Activated effector memory CD4-positive, alpha-beta T cell treated with Interleukin-2 at 50 U/mL for 16 hours (primary cell): ENCODE data around the gene OR11A1.

Experiments used
- DNase-seq: peaks from one replicate; pipeline ENCODE4 v3.0.0-alpha.2; 2020

The OR11A1 gene, protein sequence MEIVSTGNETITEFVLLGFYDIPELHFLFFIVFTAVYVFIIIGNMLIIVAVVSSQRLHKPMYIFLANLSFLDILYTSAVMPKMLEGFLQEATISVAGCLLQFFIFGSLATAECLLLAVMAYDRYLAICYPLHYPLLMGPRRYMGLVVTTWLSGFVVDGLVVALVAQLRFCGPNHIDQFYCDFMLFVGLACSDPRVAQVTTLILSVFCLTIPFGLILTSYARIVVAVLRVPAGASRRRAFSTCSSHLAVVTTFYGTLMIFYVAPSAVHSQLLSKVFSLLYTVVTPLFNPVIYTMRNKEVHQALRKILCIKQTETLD

GRCh38 chr6:29456971-29457370 lies at the start of gene OR11A1, which contains the start of gene OR2H1:
Gene OR11A1 (minus strand): TSS chr6:29457071. CDS start chr6:29427641, 29,430 bp downstream.
Gene OR2H1 (plus strand): TSS chr6:29457155. CDS start chr6:29461770, 4,615 bp downstream.
- DNase-seq = no peak

GRCh38 chr6:29506446-29507067 lies 49.7 kb upstream of the OR11A1 start:
- no peak for DNase-seq

DNA sequence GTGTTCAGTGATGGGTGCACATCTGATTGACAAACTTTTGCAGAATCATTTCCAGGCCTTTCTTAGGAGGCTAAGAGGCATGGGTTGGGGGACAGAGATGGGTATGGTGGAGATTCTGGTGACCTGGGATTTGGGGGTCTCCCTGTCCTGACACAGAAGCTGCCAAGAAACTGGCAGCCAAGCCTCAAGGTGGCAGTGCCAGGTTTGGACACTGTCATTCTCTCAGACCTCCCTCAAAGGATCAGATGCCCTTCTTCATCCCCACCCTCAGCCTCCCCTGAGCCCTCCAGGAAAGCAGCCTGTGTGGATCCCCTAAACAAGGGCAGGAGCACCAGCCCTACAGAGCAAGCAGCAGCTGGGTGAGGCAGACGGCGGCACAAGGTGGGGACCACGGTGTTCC lies 48.9 kb upstream of the OR11A1 start:
- no peak for DNase-seq

- no peak for DNase-seq
Observed at GRCh38 chr6:29504961-29505360, 48.1 kb upstream of the OR11A1 start.

DNA sequence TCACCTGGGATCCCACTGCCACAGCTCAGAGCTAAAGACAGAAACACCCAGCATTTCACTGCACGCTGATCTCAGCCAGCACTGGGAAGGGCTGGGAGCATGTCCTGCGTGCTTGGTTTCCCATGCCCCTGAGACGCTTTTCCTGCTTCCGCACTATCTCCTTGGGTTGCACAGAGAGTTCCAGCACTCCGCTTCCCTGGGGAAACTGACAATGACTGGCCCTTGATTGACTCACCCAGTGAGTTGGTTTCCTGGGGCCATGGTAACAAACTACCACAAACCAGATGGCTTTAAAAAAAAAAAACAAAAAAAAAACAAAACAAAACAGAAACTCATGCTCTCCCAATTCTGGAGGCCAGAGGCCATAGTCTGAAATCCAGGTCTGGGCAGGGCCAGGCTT lies 45.7 kb upstream of the OR11A1 start:
- no peak for DNase-seq

- DNase-seq = no peak
Observed at GRCh38 chr6:29502181-29502580, 45.3 kb upstream of the OR11A1 start.

DNA sequence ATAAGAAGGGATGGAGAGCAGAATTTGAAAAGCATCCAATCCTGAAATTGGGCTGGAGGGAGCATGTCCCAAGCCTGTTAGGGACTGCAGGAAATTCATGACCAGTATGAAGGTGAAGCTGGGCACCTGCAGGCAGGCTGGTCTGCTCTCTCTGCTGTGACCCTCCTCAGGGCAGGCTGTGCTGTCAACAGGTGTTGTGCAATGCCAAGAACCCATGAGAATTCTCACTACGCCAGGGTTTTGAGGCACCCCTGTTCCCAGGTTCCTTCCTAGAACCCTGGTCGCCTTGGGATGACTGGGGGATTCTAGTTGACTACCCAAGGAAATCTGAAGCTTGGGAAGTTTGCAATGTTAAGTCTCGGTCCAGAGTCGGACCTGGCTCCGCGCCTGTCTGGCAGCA lies 44.2 kb upstream of the OR11A1 start:
- DNase-seq = no peak

DNA sequence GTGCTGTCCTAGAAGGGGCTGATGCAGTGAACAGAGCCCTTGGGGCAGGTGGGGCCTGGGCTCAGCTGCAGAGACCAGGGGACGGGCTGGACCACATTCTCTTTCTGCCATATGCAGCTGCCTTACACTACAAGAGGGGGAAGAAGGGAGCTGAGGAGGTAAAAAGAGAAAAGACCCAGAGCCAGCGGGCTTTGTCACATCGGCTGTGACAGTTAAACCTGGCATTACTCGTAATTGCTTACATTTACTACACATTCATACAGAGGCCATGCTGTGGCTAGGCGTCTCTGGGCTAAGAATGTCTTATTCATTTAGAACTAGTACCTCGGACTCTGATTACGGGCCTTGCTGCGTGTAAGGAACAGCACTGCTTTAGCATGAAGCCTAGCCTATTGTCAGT lies 43.7 kb upstream of the OR11A1 start:
- DNase-seq = no peak

GRCh38 chr6:29499704-29500103 lies 42.8 kb upstream of the OR11A1 start:
- no peak for DNase-seq

DNA sequence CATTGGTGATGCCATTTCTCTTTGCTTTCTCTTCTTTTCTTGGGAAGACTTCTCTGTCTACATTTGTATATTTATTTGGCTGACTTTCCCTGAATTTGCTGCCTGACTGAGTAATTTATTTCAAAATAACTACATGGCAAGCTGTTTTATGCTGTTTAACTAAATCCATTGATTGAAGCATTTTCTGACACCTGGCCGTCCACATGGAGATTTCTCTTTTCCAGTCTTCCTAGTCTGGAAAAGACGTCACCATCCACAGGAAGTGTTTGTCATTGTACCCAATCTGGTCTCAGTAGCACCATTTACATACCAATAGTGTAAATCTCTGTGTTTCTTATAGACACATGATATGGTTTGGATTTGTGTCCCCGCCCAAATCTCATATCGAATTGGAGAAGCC lies 40.1 kb upstream of the OR11A1 start:
- DNase-seq = no peak

DNA sequence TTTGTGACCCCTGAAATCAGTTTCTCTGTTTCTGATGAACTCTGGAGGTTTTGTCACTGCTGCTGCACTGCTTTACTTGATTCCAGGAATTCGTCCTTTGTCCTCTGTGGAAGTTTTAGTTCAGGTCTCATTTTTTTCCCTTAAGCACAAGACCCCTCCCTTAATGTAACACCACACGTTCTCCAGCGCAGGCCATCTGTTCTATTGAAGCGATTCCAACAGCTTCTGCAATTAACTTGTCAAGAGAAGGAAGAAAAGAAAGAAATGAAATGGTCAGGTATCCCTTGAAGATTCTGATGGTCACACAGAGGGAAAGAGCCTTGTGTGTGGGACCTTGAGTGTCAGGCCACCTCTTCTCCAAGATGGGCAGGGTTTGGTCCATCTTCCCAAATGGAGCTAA lies 38.7 kb upstream of the OR11A1 start:
- DNase-seq = no peak

GRCh38 chr6:29494131-29494530 lies 37.3 kb upstream of the OR11A1 start:
- no peak for DNase-seq

GRCh38 chr6:29493261-29493660 lies 36.4 kb upstream of the OR11A1 start:
- no peak for DNase-seq

- DNase-seq = no peak
Observed at GRCh38 chr6:29491574-29491973, 34.7 kb upstream of the OR11A1 start.

DNA sequence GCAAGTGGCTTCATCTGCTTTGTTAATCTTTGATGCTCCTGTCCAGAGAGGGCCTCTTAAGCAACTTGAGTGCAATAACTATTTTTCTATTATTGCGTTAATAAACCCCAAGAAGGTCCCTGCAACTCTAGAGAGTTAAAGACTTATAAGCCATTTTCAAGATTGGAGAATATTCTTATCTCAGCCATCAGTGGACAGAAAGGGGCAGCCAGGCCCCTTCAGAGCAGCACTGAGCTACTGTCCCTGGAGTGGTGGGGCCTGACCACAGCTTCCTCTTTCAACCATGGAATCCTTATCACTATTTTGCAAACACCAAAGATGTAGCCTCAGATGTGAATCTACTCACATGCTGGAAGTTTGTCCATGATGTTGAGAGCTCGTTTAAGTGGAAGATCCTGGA lies 33.7 kb upstream of the OR11A1 start:
- DNase-seq = no peak

DNA sequence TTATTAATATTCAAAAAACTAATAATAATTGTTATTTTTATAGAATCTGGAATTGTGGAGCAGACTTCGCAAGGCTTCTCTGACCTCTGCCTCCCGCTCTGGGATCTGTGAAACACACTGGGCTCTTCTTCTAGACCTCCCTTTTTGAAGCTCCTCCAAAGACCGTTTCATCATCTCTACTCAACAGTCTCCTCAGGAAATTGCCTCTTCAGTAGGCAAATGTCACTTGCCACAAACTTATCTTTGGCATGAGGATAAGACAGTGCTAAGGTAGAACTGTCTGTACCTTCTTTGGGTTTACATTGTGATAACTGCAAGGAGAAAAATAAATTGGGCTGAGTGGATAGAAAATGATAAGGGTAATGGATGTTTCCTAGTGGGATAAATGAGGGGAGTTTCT lies 33.2 kb upstream of the OR11A1 start:
- no peak for DNase-seq

DNA sequence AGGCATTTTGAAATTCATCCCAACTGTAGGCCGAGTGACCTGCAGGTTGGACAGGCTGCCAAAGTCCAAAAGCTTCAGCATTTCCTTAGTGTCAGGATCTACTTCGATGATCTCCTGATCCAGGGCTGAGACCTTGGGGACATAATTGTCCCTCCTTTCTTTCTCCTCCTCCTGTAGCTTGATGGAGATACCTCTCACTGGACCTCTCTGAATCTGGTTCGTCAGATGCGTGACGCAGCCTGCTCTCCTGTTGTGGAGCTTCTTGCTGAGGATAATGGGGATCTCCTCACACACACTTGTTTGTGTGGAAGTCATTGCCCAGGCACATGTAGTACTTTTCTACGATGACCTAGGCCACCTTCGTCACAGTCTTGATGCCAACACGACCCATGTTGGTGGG lies 32.4 kb upstream of the OR11A1 start:
- DNase-seq = no peak

GRCh38 chr6:29488874-29489273 lies 32.0 kb upstream of the OR11A1 start:
- DNase-seq = no peak

- no peak for DNase-seq
Observed at GRCh38 chr6:29487660-29488059, 30.8 kb upstream of the OR11A1 start, which contains the start of gene MAS1L. Gene MAS1L (minus strand): TSS chr6:29487956. CDS start chr6:29487902, 54 bp downstream.

DNA sequence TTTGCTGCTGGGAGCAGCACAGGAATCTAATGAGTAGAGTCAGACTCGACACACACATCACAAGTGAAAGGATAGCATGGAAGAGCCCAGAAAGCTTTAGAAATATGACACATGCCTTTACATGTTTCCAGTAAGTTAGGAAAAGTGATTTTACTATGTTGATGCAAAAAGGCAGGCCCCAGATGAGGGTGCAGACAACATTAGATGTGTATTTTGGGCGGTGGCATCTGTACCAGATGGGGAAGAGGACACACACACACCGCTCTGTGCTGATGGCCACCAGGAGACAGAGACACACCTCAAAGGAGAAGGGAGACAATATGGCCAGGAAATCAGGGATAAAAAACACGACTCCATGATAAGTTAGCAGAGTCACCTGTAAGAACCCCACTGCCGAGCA lies 30.3 kb upstream of the OR11A1 start:
- no peak for DNase-seq

GRCh38 chr6:29486577-29486976 lies 29.7 kb upstream of the OR11A1 start:
- no peak for DNase-seq

- no peak for DNase-seq
Observed at GRCh38 chr6:29483735-29484134, 26.9 kb upstream of the OR11A1 start.

DNA sequence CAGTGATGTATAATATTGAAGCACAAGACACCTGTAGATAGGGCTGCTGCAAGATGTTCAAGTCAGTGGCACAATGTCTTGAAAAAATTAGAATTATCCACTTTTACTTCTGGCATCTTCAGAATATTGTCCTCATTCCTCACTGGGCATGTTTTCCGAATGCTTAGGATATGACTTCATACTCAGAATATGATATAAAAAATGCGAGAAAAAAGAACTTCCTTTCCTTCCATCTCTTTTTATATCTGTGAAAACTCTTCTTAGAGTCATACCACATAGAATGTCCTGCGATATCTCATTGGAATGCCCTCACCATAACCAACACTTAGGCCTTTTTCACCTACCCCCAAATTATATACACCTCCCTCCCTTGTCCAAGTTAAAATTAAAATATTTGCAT lies 26.3 kb upstream of the OR11A1 start:
- DNase-seq = no peak

DNA sequence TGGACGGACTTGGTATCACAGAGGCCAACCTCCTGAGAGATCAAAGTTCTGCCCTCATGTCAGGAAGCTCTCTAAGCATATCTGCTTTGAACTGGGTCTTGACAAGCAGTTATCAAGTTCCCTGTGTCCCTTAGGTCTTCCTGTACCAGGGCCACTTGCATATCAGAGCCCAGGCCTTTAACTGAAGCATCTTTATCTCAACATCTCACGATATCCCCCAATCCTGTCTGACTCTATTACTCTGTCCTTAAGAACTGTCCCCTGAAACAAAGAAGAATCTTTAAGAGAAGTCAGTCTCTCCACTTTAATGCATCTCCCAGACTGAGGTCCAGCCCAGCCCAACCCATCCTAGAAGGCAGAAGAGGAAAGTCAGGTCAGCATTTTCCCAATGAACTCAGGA lies 22.7 kb upstream of the OR11A1 start:
- no peak for DNase-seq

- DNase-seq = no peak
Observed at GRCh38 chr6:29478740-29479139, 21.9 kb upstream of the OR11A1 start.
